ENCODE results near the gene UBE3D.
"Not testable (repeated sequence)": the region's sequence is repeated elsewhere in the genome, so short reads cannot be mapped to it uniquely, and the experiment has no call there.

Gene UBE3D

DNA sequence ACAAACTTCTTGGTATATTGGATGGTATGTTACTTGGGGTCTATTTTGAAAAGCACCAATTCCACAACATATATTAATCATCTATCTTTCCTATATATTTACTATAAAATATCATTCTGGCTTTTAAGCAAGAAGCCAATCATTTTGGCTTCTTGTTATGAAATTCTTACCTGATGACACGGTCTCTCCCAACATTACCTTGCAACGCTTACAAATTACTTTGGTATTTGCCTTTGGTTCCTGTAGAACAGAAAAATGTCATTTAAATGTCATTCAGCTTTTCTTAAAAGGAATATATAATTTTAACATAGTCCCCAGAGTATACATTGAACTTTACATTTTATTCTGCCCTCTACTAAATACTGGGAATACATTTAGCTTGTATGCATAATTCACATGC lies 27.4 kb downstream of the UBE3D start:
- Histone ChIP-seq H3K4me3 (ENCODE audit: insufficient read depth, low read length, poor library complexity, severe bottlenecking) (no peak overlapping the region), H3F3A (ENCODE audit: insufficient read depth) (no peaks in the 10 kb centered on the region), H3K4me2 (ENCODE audit: low read depth, low read length, poor library complexity, severe bottlenecking) (no peak overlapping the region), H3K27ac (ENCODE audit: low read depth, low read length) (no peak overlapping the region), H3K9me2 (replicated peaks; ENCODE audit: insufficient read depth, low read length) (no peaks in the 10 kb centered on the region), H3K36me3 (ENCODE audit: low read length) (peaks cover 34% of the 10 kb centered on the region), H3K9me3 (ENCODE audit: insufficient read depth, low read length) (peaks cover 6% of the 10 kb centered on the region; the same call in 1 of the 2 replicates), H3K79me2 (ENCODE audit: insufficient read depth, low read length) (no peaks in the 10 kb centered on the region), H3K9ac (ENCODE audit: low read length) (no peak overlapping the region), H3K27me3 (ENCODE audit: low read length) (no peaks in the 10 kb centered on the region), H4K20me1 (ENCODE audit: low read depth, low read length) (no peaks in the 10 kb centered on the region), H2AFZ (ENCODE audit: low read depth, low read length, severe bottlenecking) (no peak overlapping the region)
- TF ChIP-seq, protein P1, sequence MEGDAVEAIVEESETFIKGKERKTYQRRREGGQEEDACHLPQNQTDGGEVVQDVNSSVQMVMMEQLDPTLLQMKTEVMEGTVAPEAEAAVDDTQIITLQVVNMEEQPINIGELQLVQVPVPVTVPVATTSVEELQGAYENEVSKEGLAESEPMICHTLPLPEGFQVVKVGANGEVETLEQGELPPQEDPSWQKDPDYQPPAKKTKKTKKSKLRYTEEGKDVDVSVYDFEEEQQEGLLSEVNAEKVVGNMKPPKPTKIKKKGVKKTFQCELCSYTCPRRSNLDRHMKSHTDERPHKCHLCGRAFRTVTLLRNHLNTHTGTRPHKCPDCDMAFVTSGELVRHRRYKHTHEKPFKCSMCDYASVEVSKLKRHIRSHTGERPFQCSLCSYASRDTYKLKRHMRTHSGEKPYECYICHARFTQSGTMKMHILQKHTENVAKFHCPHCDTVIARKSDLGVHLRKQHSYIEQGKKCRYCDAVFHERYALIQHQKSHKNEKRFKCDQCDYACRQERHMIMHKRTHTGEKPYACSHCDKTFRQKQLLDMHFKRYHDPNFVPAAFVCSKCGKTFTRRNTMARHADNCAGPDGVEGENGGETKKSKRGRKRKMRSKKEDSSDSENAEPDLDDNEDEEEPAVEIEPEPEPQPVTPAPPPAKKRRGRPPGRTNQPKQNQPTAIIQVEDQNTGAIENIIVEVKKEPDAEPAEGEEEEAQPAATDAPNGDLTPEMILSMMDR (IDR thresholded peaks at IDR 0.05; ENCODE audit: insufficient read depth, low read length, poor library complexity, severe bottlenecking) = no peak
- no peak for TF ChIP-seq EZH2phosphoT487 (conservative IDR thresholded peaks at IDR 0.05; ENCODE audit: low read length)

DNA sequence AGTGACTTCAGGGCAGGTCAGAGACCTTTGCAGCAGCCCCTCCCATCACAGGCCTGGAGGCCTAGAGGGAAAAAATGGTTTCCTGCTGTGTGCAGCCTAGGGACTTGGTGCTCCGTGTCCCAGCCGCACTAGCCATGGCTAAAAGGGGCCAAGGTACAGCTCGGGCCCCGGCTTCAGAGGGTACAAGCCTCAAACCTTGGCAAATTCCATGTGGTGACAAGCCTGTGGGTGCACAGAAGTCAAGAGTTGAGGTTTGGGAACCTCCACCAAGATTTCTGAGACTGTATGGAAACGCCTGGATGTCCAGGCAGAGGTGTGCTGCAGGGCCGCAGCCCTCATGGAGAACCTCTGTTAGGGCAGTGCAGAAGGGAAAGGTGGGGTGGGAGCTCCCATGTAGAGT lies 34.0 kb downstream of the UBE3D start:
- no peaks in the 10 kb centered on the region for H3F3A ChIP-seq (ENCODE audit: insufficient read depth)
- peaks cover 15% of the 10 kb centered on the region; the same call in 1 of the 2 replicates for H3K9me3 ChIP-seq (ENCODE audit: insufficient read depth, low read length)
- no peak for TF ChIP-seq EZH2phosphoT487 (conservative IDR thresholded peaks at IDR 0.05; ENCODE audit: low read length)
- TF ChIP-seq, protein P1 (IDR thresholded peaks at IDR 0.05; ENCODE audit: insufficient read depth, low read length, poor library complexity, severe bottlenecking) = no peak
- no peak overlapping the region for H3K9ac ChIP-seq (ENCODE audit: low read length)
- no peaks in the 10 kb centered on the region for H3K79me2 ChIP-seq (ENCODE audit: insufficient read depth, low read length)
- H3K4me2 ChIP-seq (ENCODE audit: low read depth, low read length, poor library complexity, severe bottlenecking) = no peak overlapping the region
- H4K20me1 ChIP-seq (ENCODE audit: low read depth, low read length) = no peaks in the 10 kb centered on the region
- no peak overlapping the region for H2AFZ ChIP-seq (ENCODE audit: low read depth, low read length, severe bottlenecking)
- no peaks in the 10 kb centered on the region for H3K27me3 ChIP-seq (ENCODE audit: low read length)
- H3K9me2 ChIP-seq (replicated peaks; ENCODE audit: insufficient read depth, low read length) = no peaks in the 10 kb centered on the region
- H3K4me3 ChIP-seq (ENCODE audit: insufficient read depth, low read length, poor library complexity, severe bottlenecking) = no peak overlapping the region
- no peak overlapping the region for H3K27ac ChIP-seq (ENCODE audit: low read depth, low read length)
- peaks cover 33% of the 10 kb centered on the region for H3K36me3 ChIP-seq (ENCODE audit: low read length)

DNA sequence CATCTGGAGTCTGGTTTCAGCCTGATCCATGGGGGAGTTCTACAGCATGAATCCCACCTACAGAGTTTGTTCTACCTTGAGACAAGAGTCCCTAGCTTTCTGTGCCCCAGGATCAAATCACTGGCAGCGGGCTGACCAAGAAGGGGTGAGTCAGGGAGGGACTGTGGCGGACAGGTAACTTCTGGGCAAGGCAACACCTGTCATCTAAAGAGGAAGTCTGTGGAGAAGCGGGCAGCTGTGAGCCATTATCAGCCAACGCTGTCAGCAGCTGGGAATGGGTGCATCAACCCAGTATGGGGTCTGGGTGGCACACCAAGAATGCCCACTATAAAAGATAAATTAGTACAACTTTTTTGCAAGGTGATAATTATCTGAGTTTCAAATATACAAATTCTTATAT lies 45.9 kb downstream of the UBE3D start:
- H3K36me3 ChIP-seq (ENCODE audit: low read length) = peaks cover 42% of the 10 kb centered on the region
- no peak overlapping the region for H3K4me2 ChIP-seq (ENCODE audit: low read depth, low read length, poor library complexity, severe bottlenecking)
- no peak overlapping the region for H3K9ac ChIP-seq (ENCODE audit: low read length)
- H2AFZ ChIP-seq (ENCODE audit: low read depth, low read length, severe bottlenecking) = no peak overlapping the region
- TF ChIP-seq EZH2phosphoT487 (conservative IDR thresholded peaks at IDR 0.05; ENCODE audit: low read length) = no peak
- TF ChIP-seq, protein P1 (IDR thresholded peaks at IDR 0.05; ENCODE audit: insufficient read depth, low read length, poor library complexity, severe bottlenecking) = no peak
- H3K79me2 ChIP-seq (ENCODE audit: insufficient read depth, low read length) = no peaks in the 10 kb centered on the region
- H3K9me2 ChIP-seq (replicated peaks; ENCODE audit: insufficient read depth, low read length) = no peaks in the 10 kb centered on the region
- no peaks in the 10 kb centered on the region for H3F3A ChIP-seq (ENCODE audit: insufficient read depth)
- no peaks in the 10 kb centered on the region for H3K9me3 ChIP-seq (ENCODE audit: insufficient read depth, low read length)
- H3K27me3 ChIP-seq (ENCODE audit: low read length) = no peaks in the 10 kb centered on the region
- no peaks in the 10 kb centered on the region for H4K20me1 ChIP-seq (ENCODE audit: low read depth, low read length)
- no peak overlapping the region for H3K27ac ChIP-seq (ENCODE audit: low read depth, low read length)
- no peak overlapping the region for H3K4me3 ChIP-seq (ENCODE audit: insufficient read depth, low read length, poor library complexity, severe bottlenecking)

DNA sequence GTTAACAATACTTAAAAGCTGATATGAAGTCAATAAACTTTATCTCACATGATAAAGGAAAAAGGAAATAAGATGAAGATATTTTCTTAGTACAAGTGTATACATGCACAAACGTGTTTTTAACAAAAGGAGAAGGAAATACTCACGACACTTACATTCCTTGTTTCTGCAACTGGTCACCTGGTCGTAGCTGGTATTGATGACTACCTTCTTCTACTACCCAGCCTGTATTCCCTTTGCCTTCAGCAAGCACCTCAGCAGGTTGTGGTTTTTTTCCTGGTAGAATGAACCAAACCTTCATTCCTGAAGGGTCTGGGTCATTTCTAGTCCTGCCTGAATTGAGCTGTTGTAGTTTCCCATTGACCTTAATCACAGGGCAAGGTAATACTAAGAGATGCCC lies 54.5 kb downstream of the UBE3D start:
- H4K20me1 ChIP-seq (ENCODE audit: low read depth, low read length); H3K4me2 ChIP-seq (ENCODE audit: low read depth, low read length, poor library complexity, severe bottlenecking); H3K9me2 ChIP-seq (replicated peaks; ENCODE audit: insufficient read depth, low read length); H3K9me3 ChIP-seq (ENCODE audit: insufficient read depth, low read length); H2AFZ ChIP-seq (ENCODE audit: low read depth, low read length, severe bottlenecking); H3K9ac ChIP-seq (ENCODE audit: low read length); H3F3A ChIP-seq (ENCODE audit: insufficient read depth); H3K36me3 ChIP-seq (ENCODE audit: low read length); H3K79me2 ChIP-seq (ENCODE audit: insufficient read depth, low read length); H3K27ac ChIP-seq (ENCODE audit: low read depth, low read length); H3K27me3 ChIP-seq (ENCODE audit: low read length); H3K4me3 ChIP-seq (ENCODE audit: insufficient read depth, low read length, poor library complexity, severe bottlenecking): not testable (repeated sequence)
